ENCODE results near the gene ABCC4.
"Not testable (repeated sequence)": the region's sequence is repeated elsewhere in the genome, so short reads cannot be mapped to it uniquely, and the experiment has no call there.

ABCC4 gene

DNA sequence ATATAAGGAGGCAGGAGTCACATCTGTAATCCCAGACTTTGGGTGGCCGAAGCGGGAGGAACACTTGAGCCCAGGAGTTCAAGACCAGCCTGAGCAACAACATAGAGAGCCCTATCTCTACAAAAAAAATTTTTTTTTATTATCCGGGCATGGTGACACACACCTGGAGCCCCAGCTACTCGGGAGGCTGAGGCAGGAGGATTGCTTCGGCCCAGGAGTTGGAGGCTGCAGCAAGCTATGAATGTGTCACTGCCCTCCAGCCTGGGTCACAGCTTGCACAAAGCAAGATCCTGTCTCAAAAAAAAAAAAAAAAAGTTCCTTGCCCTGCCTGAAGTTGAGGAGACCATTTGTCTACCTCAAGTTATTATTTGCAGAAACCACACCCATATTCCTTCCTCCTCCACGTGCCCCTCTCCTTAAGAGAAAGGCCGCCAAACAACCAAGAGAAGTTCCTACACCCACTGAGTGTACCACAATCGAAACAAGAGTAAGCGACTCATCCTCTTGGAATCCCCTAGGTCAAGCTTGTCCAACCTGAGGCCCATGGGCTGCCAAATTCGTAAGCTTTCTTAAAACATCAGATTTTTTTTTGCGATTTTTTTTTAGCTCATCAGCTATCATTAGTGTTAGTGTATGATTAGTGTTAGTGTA, 2.2 kb downstream of the ABCC4 start:
- peak; percentile 43 for DNase-seq

DNA sequence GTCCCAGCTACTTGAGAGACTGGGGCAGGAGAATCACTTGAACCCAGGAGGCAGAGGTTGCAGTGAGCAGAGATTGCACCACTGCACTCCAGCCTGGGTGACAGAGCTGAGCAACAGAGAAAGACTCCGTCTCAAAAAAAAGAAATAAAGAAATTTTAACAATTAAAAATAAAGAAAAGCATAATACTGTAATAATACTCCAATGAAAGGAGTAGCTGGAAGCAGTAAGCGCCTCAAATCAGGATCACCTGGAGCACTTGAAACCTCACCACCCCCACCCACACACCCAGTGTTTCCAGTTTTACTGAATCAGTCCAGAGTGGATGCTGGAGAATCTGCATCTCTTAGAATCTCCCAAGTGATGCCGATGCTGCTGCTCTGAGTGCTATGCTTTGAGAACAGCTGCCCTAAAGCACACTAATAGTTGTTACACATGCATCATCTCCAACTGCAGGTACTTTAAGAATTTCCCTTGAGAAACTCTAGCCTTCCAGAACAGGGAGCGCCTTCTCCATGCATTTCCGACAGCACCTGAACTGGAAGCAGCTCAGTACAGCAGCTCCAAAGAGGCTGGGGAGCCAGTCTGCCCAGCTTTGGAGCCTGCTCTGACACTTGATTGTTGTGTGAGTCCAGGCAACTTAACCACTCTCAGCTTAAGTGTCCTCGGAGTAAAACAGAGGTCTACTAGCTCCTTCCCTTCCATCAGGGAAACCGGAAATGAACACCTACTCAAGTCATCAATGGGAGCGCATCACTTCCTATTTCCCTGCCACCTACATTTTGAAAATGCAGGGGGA, 2.9 kb downstream of the ABCC4 start:
- DNase-seq: no peak

DNA sequence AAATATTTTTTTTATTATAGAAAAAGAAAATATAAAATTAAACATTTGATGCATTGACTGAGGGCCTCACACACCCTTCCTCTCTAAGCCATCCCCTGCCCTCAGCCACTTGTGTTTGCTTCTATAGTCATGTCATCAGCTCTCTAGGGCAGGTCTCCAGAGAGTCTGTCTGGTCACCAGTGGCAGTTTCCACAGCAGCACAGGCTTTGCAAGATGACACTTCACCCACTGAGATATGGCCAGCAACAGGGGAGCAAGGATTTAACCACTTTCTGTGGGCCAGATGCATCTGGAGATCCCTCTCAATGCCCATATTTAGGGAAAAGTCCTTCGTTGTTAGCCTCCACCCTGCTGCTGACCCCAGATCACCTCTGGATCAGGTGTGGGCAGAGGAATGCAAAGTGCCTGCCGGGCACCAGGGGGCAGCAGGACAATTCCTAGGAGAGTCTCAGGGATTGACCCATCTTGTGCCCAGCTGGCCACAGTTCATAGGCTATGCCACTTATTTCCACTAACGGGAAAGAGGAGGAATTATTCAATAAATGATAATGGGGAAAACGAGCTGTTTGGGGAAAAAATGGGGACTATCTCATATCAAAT, 4.8 kb downstream of the ABCC4 start:
- no peak for DNase-seq

DNA sequence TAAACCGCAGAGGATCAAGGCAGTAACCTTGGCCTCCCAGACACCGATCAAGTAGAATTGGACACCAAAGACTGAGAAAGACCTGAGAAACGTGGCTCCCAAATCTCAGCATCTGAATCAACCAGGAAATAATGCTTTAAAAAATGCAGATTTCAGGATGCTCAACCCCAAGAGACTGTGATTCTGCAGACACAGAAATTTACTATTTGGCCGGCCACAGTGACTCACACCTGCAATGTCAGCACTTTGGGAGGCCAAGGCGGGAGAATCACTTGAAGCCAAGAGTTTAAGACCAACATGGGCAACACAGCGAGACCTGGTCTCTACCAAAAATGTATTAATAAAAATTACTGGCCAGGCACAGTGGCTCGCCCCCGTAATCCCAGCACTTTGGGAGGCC, 6.2 kb downstream of the ABCC4 start:
- peak; percentile 22 for DNase-seq

DNA sequence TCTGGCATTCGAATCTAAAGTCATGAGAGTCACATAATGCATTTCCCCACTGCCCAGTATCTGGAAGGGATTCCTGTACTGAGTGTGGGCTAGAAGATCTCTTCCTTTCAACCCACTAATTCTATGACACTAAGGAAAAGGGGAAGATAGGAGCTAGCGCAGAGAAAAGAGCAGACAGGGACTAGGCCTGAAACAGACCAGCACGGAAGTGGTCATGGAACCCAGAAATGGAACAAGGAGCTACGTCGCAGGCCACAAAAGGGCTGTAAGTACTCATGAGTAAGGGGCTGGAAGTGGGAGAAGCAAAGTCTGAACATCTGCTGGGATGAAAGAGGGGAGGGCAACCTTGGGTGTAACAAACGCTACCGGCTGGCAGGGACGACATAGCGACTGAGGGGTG, 8.6 kb downstream of the ABCC4 start:
- no peak for DNase-seq

DNA sequence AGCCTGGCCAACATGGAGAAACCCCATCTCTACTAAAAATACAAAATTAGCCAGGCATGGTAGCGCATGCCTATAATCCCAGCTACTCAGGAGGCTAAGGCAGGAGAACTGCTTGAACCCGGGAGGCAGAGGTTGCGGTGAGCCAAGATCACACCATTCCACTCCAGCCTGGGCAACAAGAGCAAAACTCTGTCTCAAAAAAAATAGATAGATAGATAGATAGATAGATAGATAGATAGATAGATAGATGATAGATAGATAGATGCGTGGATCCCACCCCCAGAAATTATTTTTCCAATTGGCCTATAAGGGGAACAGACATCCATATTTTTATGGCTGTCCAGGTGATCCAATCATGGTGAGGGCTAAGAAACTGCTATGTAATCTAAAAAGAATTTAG, 11.3 kb downstream of the ABCC4 start:
- not testable (repeated sequence) for DNase-seq

DNA sequence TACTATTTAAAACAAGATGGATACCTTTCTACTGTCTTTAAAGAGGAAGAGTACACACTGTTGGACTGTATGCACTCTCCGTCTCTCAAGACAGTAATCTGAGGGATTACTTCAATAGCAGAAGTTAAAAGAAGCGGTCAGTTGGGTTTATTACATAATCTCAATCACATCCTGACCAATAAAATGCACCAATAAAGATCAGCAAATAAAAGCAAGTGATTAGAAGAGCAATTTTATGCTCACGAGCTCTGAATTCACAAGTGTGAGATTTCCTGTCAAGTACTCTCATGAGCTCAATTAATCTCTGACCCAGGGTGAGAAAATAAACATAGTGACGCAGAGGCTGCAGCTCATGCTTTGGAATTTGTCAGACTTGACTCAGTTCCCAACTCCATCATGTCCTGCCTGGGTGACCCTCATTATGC, 12.2 kb downstream of the ABCC4 start:
- DNase-seq: no peak

DNA sequence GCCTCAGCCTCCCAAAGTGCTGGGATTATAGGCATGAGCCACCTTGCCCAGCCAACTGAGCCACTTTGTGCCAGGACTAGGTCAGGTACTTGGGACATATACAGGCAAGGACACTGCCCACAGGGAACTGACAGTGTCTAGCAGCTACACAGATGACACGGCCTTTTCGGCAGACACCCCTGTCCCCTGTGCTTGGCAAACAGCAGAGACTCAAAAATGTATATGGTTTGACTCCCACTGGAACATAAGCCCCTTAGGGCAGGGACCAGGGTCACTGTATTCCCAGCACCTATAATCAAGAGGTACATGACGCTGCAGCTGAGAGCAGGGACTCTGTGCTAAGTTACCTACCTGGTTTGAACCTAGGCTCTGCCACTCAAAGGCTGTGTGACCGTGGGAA, 16.8 kb downstream of the ABCC4 start:
- no peak for DNase-seq

DNA sequence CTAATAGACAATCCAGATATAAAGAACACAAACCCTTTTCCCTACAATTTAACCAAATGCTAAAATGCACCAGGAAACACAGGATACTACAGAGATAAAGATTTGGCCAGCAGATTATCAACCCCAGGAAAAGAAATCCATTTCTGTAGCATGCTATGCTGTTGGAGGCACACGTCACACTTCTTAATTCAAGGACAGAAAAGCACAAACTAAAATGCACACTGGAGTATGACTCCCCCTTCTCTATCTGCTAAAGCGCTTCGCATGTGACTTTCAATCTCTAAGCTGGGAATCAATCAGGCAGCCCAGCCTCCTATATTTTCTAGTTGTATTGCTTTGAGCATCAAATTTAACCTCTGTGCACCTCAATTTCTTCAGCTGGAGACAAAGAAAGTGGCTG, 22.2 kb downstream of the ABCC4 start:
- DNase-seq: no peak

DNA sequence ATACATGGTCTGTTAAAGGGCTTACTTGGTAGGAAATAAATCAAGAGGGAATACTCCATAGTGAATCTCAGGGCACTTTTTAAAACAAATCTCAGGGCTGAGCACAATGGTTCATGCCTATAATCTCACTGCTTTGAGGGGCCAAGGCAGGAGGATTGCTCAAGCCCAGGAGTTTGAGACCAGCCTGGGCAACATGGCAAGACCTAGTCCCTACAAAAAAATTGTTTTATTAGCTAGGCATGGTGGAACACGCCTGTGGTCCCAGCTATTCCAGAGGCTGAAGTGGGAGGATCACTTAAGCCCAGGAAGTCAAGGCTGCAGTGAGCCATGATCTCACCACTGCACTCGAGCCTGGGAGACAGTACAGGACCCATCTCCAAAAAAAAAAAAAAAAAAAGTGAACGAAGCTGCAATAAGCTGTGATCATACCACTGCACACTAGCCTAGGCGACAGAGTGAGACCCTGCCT, 25.2 kb downstream of the ABCC4 start:
- DNase-seq: no peak

DNA sequence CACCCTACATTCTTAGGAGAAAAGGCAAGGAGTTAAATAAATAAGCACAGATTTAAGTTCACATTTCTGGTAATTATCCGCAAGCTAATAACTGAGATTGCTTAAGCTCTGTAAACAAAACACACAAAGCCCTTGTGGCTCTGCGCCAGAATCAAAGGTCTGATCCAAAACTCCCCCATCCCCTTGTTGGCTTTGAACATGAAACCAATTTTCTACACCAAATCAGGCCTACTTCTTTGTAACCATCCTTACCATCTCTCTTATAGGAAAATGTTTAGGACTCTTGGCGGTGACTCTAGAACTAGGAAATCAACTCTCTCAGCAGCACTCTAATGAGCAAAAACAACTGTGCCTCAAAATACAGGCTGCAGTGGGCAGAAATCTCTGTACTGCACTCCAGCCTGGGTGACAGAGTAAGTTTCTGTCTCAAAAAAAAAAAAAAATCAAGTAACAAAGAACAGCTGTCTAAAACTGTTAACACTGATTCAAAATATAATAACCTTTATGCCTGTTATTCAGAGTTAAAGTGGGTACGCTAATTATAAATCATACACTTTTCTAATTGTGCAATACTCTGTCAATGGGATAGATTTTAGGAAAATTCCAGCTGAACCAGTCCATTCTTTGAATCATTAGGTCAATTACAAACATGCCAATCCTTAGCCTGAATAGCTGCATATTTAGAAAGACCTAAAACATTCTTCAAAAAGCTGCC, 25.8 kb downstream of the ABCC4 start:
- DNase-seq: peak; percentile 33

DNA sequence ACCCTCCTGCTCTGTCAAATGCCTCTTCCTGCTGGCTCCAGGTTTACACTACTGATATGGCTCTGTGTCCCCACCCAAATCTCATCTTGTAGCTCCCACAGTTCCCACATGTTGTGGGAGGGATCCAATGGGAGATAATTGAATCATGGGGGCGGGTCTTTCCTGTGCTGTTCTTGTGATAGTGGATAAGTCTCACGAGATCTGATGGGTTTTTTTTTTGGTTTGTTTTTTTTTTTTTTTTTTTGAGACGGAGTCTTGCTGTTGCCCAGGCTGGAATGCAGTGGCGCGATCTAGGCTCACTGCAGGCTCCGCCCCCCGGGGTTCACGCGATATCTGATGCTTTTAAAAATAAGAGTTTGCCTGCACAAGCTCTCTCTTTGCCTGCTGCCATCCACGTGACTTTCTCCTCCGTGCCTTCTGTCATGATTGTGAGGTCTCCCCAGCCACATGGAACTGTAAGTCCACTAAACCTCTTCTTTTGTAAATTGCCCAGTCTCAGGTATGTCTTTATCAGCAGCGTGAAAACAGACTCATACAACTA, 27.6 kb downstream of the ABCC4 start:
- DNase-seq: not testable (repeated sequence)

DNA sequence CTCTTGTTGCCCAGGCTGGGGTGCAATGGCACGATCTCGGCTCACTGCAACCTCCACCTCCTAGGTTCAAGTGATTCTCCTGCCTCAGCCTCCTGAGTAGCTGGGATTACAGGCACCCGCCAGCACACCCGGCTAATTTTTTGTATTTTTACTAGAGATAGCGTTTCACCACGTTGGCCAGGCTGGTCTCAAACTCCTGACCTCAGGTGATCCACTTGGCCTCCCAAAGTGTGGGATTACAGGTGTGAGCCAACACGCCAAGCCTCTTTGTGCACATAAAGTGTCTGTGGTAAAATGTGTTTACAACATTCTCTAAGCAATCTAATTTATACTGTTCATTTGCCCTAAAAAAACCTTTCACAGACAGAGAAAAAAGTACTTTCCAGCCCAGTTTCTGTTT, 29.2 kb downstream of the ABCC4 start:
- not testable (repeated sequence) for DNase-seq

DNA sequence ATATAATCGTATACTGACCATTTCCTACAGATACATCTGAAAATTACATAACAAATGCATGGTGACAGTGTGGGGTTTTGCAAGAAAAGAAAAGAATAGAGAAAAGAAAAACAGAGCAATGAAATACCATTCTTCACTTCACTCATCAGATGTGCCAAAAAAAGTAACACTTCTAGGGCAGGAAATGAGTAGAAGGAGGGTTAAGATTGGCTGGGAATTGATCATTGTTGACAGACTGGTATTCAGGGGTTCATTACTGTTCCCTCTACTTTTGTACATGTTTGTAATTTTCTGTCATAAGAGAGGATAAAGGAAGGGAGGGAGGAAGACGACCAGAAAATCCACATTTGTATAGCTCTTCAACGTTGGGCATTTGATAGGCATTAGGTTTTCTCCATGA, 31.5 kb downstream of the ABCC4 start:
- DNase-seq: no peak

DNA sequence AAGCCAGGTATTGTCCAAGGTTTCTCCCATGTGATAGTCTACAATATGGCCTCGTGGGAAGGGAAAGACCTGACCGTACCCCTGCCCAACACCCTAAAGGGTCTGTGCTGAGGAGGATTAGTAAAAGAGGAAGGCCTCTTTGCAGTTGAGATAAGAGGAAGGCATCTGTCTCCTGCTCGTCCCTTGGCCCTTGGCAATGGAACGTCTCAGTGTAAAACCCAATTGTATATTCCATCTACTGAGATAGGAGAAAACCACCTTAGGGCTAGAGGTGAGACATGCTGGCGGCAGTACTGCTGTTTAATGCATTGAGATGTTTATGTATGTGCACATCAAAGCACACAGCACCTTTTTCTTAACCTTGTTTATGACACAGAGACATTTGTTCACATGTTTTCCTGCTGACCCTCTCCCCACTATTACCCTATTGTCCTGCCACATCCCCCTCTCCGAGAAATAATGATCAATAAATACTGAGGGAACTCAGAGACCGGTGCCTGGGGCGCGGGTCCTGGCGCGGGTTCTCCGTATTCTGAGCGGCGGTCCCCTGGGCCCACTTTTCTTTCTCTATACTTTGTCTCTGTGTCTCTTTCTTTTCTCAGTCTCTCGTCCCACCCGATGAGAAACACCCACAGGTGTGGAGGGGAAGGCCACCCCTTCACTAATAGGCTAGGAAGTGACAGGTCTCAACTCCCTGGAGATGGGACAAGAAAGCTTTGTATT, 32.7 kb downstream of the ABCC4 start:
- not testable (repeated sequence) for DNase-seq

DNA sequence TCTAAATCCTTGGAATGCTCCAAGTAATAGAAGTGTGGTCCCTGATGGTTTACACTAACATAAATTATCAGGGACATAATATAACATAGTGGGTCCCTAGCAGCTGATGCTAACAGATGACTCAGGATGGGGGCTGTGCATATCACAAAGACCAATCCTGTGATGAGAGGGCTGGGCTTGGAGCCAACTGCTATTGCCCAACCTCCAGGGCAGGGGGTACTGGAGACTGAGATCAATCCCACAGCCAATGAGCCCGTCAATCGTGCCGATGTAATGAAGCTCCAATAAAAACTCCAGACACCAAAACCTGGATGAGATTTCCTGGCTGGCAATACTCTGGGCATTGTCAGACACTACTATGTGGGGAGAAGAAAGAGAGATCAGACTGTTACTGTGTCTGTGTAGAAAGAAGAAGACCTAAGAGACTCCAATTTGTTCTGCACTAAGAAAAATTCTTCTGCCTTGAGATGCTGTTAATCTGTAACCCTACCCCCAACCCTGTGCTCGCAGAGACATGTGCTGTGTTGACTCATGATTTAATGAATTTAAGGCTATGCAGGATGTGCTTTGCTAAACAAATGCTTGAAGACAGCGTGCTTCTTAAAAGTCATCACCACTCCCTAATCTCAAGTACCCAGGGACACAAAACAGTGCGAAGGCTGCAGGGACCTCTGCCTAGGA, 33.4 kb downstream of the ABCC4 start:
- DNase-seq: peak; percentile 79

DNA sequence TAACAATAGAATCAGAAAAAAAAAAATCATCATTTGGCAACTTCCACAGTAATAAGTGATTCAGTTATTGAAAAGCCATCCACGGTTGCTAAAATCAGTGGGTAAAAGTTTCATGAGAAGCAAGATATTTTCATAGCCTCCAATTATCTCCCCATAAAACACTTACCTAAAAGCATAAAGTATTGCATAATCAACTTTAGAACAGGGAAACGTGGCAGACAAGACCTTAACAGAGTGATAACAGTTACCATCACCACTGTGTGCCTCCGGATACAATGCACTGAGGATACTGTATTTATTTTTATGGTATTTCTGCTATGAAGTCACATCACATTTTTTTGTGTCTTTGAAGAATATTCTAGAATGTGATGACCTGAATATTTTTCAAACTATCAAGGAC, 37.0 kb downstream of the ABCC4 start:
- no peak for DNase-seq

DNA sequence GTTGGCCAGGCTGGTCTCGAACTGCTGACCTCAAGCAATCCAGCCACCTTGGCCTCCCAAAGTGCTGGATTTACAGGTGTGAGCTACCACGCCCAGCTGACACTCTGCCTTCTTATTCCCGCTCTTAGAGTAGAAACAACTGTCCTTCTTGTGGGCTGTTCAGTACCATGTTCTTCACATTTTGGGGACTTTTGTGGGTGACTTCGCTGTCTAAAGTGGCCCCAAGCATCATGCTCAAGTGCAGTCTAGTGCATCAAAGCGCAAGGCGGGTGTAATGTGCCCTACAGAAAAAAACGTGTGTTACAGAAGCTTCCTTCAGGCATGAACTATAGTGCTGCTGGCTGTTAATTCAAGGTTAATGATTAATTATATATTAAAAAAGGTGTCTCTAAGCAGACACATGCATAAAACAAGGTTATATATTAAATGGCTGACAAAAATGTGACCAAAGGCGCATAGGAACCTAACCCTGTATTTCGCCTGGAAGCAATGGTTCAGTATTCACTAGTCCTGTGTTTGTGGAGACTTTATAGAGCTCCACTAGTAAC, 38.3 kb downstream of the ABCC4 start:
- DNase-seq: no peak

DNA sequence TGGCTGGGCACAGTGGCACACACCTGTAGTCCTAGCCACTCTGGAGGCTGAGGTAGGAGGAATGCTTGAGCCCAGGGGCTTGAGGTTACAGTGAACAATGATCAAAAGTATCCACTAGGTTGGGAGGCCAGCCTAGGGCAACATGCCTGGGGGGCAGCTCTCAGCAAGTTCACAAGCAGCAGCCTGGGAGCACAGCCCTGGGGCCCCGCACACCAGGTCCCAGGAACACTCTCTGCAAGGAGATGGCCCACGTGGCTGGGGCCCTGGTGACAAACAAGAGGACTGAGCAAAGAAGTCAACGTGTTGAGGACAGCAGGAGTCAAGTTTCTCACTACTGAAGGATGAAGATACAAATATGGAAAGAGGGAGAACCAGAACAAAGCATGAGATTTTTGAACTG, 39.3 kb downstream of the ABCC4 start:
- DNase-seq: no peak

DNA sequence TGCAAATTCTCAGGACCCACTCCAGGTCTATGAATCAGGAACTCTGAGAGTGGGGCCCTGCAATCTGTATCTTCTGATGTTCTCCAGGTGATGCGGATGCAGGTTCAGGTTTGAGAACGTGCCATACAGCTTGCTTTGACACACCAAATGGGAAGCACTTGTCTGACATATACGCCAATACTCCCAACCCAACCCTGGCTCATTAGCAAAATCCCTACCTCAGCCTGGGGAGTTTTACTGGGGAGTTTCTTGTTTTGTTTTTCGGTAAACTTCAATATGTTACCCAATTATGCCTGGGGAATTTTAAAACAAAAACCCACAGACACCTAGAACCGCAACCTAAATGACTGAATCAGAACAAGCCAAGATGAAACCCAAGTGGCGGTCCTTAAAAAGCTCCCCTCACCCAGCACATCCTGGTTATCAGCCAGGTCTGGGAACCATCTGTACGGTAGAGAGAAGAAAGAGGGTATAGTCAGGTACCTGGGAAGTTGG, 41.2 kb downstream of the ABCC4 start:
- DNase-seq: no peak

DNA sequence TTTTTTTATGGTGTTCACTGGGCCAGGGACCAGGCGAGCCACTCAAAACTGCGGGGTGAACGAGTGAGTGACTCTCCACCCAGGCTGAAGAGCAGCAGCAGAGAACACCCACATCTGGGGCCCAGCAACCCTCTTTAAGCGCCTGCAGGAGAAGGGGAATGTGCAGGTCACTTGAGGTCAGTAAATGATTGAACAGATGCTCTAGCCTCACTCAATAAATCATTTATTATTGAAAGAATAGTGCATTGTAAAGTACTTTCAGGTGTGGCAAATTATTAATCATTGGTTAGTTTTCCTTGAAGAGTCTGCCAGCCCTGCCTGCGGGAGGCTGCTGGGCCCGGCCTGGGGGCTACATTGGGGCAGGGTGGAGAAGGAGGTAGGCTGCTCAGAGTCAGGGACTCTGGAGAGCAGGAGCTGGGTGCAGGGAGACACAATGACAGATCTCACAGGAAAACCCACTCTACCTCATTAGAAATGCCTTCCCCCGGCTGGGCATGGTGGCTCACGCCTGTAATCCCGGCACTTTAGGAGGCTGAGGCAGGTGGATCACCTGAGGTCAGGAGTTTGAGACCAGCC, 42.5 kb downstream of the ABCC4 start:
- no peak for DNase-seq

Measured in fibroblast of skin of back (primary cell).